Measurements from ENCODE around the gene MAP4K3. TPM values are rescaled to one million over a fixed set of nuclear protein-coding genes. Genes with fewer than 3 reads are reported as not detected.

MAP4K3 gene
- total RNA-seq, 4 donors from 2014 or later, result 60.6 to 86.6 (median 75.6) TPM

- no peak overlapping the region for H3K4me3 ChIP-seq (replicated peaks in 1 of 3)
- H3K27me3 ChIP-seq, result no peaks in the 10 kb centered on the region
- H3K27ac ChIP-seq, result no peak overlapping the region
- no peak for TF ChIP-seq POLR2A (IDR thresholded peaks at IDR 0.05)
- TF ChIP-seq CTCF (IDR thresholded peaks at IDR 0.05), result no peak
- no peaks in the 10 kb centered on the region for H3K9me3 ChIP-seq
- intact Hi-C loops (cut with DNase I), result no loop called here
- WGBS, 2 donors, result 93 to 95% methylated on average over 6 of the region's 6 CpGs
- H3K36me3 ChIP-seq, result no peaks in the 10 kb centered on the region
- H3K4me1 ChIP-seq, result peaks cover 18 to 24% of the 10 kb centered on the region in 2 donors
- DNase-seq, result no peak
Measured at GRCh38 chr2:39383146-39383545, 53.9 kb downstream of the MAP4K3 start.

GRCh38 chr2:39381653-39382052, 55.4 kb downstream of the MAP4K3 start:
- Histone ChIP-seq H3K9me3 (no peaks in the 10 kb centered on the region), H3K4me1 (peaks cover 18% of the 10 kb centered on the region in 2 donors), H3K27me3 (no peaks in the 10 kb centered on the region), H3K36me3 (no peaks in the 10 kb centered on the region), H3K27ac (no peak overlapping the region), H3K4me3 (replicated peaks in 1 of 3) (no peak overlapping the region)
- 73 to 76% methylated on average over 5 of the region's 5 CpGs for WGBS, 2 donors
- DNase-seq, result no peak
- TF ChIP-seq CTCF (IDR thresholded peaks at IDR 0.05), result no peak
- no peak for TF ChIP-seq POLR2A (IDR thresholded peaks at IDR 0.05)
- intact Hi-C loops (cut with DNase I), result no loop called here

GRCh38 chr2:39380525-39381150, 56.4 kb downstream of the MAP4K3 start:
- Histone ChIP-seq H3K4me3 (replicated peaks in 1 of 3) (no peak overlapping the region), H3K9me3 (no peaks in the 10 kb centered on the region), H3K27me3 (no peaks in the 10 kb centered on the region), H3K36me3 (no peaks in the 10 kb centered on the region), H3K27ac (peak overlapping the region in 2 of 3 donors; percentile 10 to 40), H3K4me1 (peaks cover 18% of the 10 kb centered on the region in 2 donors)
- 45 to 78% methylated on average over 2 of the region's 2 CpGs for WGBS, 2 donors
- intact Hi-C loops (cut with DNase I), result no loop called here
- TF ChIP-seq POLR2A (IDR thresholded peaks at IDR 0.05) (no peak), CTCF (IDR thresholded peaks at IDR 0.05) (no peak)
- no peak for DNase-seq

- intact Hi-C loops (cut with DNase I), result no loop called here
- peak overlapping the region in 2 of 3 donors; percentile 10 to 40 for H3K27ac ChIP-seq
- H3K4me1 ChIP-seq, result peaks cover 18% of the 10 kb centered on the region in 2 donors
- no peaks in the 10 kb centered on the region for H3K36me3 ChIP-seq
- no peaks in the 10 kb centered on the region for H3K9me3 ChIP-seq
- no peak for DNase-seq
- H3K4me3 ChIP-seq (replicated peaks in 1 of 3), result no peak overlapping the region
- H3K27me3 ChIP-seq, result no peaks in the 10 kb centered on the region
- TF ChIP-seq POLR2A (IDR thresholded peaks at IDR 0.05), result no peak
- peak; percentile 20 to 73 (median 57) for TF ChIP-seq CTCF (IDR thresholded peaks at IDR 0.05)
Measured at GRCh38 chr2:39379643-39380524, 57.2 kb downstream of the MAP4K3 start.

GRCh38 chr2:39378968-39379367, 58.1 kb downstream of the MAP4K3 start:
- 51 to 62% methylated on average over 1 of the region's 1 CpG for WGBS, 2 donors
- H3K4me1 ChIP-seq, result peaks cover 18% of the 10 kb centered on the region in 2 donors
- no peak overlapping the region for H3K4me3 ChIP-seq (replicated peaks in 1 of 3)
- H3K27ac ChIP-seq, result no peak overlapping the region
- DNase-seq, result no peak
- TF ChIP-seq POLR2A (IDR thresholded peaks at IDR 0.05) (no peak), CTCF (IDR thresholded peaks at IDR 0.05) (no peak)
- H3K27me3 ChIP-seq, result no peaks in the 10 kb centered on the region
- intact Hi-C loops (cut with DNase I), result no loop called here
- no peaks in the 10 kb centered on the region for H3K9me3 ChIP-seq
- H3K36me3 ChIP-seq, result no peaks in the 10 kb centered on the region

Measured in thyroid gland (tissue), 4 donors.